GM08714 (cell line): ENCODE results near the gene SLC25A23.
A peak's percentile ranks its signal among the peaks of the same experiment; 100 is the strongest.

Experiments used
- H3K4me3 ChIP-seq: fragments of 200-500 bp; sonication (Bioruptor generic); 2 replicates; pipeline ENCODE4 v1.5.1; 2014; ENCODE audit warnings: mild to moderate bottlenecking, low read length, inconsistent platforms
- ZNF274 ChIP-seq: IDR thresholded peaks from 2 replicates; pipeline ENCODE4 v1.6.1; 2012; ENCODE audit warnings: mild to moderate bottlenecking, low read depth, low read length

The SLC25A23 gene

GRCh38 chr19:6392221-6393073, 67.1 kb downstream of the SLC25A23 start:
- TF ChIP-seq ZNF274: no peak
- H3K4me3 ChIP-seq: peak overlapping the region; percentile 80
